ENCODE measurements around the gene DZIP1L. TPM values are rescaled to one million over a fixed set of nuclear protein-coding genes. Genes with fewer than 3 reads are reported as not detected.

Gene DZIP1L
- total RNA-seq, 1 experiment from 2014 or later: 2.4 TPM

GRCh38 chr3:138068579-138069174, 46.7 kb downstream of the DZIP1L start:
- Mint-ChIP-seq H3K9me3 (ENCODE audit: unreplicated experiment) (no peaks in the 10 kb centered on the region), H3K27me3 (ENCODE audit: insufficient read depth, unreplicated experiment) (no peaks in the 10 kb centered on the region), H3K4me3 (ENCODE audit: unreplicated experiment) (no peak overlapping the region), H3K36me3 (ENCODE audit: insufficient read depth, unreplicated experiment) (no peaks in the 10 kb centered on the region), H3K4me1 (ENCODE audit: low read depth, unreplicated experiment) (no peaks in the 10 kb centered on the region), H3K27ac (ENCODE audit: unreplicated experiment) (no peak overlapping the region)
- BruUV-seq (replicated peaks): no TSS peak
- POLR2A ChIA-PET: no interaction called here
- H3K9me3 ChIP-seq: no peaks in the 10 kb centered on the region
- TF ChIP-seq CTCF (IDR thresholded peaks at IDR 0.05; ENCODE audit: insufficient read depth in 1 of 2, low read depth in 1 of 2, low read length in 1 of 2, severe bottlenecking in 1 of 2, unreplicated experiment in 1 of 2): peak; percentile 96 to 97
- H3K4me3 ChIP-seq (ENCODE audit: low read depth, low read length): no peak overlapping the region
- no peaks in the 10 kb centered on the region for H3K4me1 ChIP-seq
- no peaks in the 10 kb centered on the region for H3K36me3 ChIP-seq (ENCODE audit: control insufficient read depth, insufficient read depth, low read length)
- no peaks in the 10 kb centered on the region for H3K27me3 ChIP-seq (replicated peaks; ENCODE audit: control insufficient read depth, insufficient read depth, low read length)
- DNase-seq: peak; percentile 75 to 82
- intact Hi-C loops (cut with micrococcal nuclease; ENCODE audit: unreplicated experiment): loop anchor here (1.0 to 10.0 kb wide), 3 partner anchors 28 to 266 kb away; no protein-coding TSS in a partner anchor
- CTCF ChIA-PET: interaction anchor here (3.1 kb wide), 1 partner anchor 50 kb away, joined by 14 read pairs; no protein-coding TSS in a partner anchor

- BruUV-seq (replicated peaks): no TSS peak
- no peaks in the 10 kb centered on the region for H3K27me3 Mint-ChIP-seq (ENCODE audit: insufficient read depth, unreplicated experiment)
- Histone ChIP-seq H3K4me3 (ENCODE audit: low read depth, low read length) (no peak overlapping the region), H3K4me1 (no peaks in the 10 kb centered on the region), H3K36me3 (ENCODE audit: control insufficient read depth, insufficient read depth, low read length) (no peaks in the 10 kb centered on the region), H3K9me3 (no peaks in the 10 kb centered on the region), H3K27me3 (replicated peaks; ENCODE audit: control insufficient read depth, insufficient read depth, low read length) (no peaks in the 10 kb centered on the region)
- intact Hi-C loops (cut with micrococcal nuclease; ENCODE audit: unreplicated experiment): loop anchor here (1.0 to 10.0 kb wide), 3 partner anchors 29 to 267 kb away; no protein-coding TSS in a partner anchor
- no peak overlapping the region for H3K27ac Mint-ChIP-seq (ENCODE audit: unreplicated experiment)
- H3K9me3 Mint-ChIP-seq (ENCODE audit: unreplicated experiment): no peaks in the 10 kb centered on the region
- no peaks in the 10 kb centered on the region for H3K36me3 Mint-ChIP-seq (ENCODE audit: insufficient read depth, unreplicated experiment)
- no peaks in the 10 kb centered on the region for H3K4me1 Mint-ChIP-seq (ENCODE audit: low read depth, unreplicated experiment)
- ChIA-PET POLR2A (no interaction called here), CTCF (no interaction called here)
- no peak for TF ChIP-seq CTCF (IDR thresholded peaks at IDR 0.05; ENCODE audit: insufficient read depth in 1 of 2, low read depth in 1 of 2, low read length in 1 of 2, severe bottlenecking in 1 of 2, unreplicated experiment in 1 of 2)
- H3K4me3 Mint-ChIP-seq (ENCODE audit: unreplicated experiment): no peak overlapping the region
- no peak for DNase-seq
Observed at GRCh38 chr3:138068046-138068445, 47.4 kb downstream of the DZIP1L start.

- no peaks in the 10 kb centered on the region for H3K27me3 ChIP-seq (replicated peaks; ENCODE audit: control insufficient read depth, insufficient read depth, low read length)
- H3K36me3 Mint-ChIP-seq (ENCODE audit: insufficient read depth, unreplicated experiment): no peaks in the 10 kb centered on the region
- H3K27ac Mint-ChIP-seq (ENCODE audit: unreplicated experiment): no peak overlapping the region
- no peaks in the 10 kb centered on the region for H3K27me3 Mint-ChIP-seq (ENCODE audit: insufficient read depth, unreplicated experiment)
- no peak overlapping the region for H3K4me3 ChIP-seq (ENCODE audit: low read depth, low read length)
- CTCF ChIA-PET: interaction anchor here (0.8 kb wide), 1 partner anchor 52 kb away, joined by 3 read pairs; no protein-coding TSS in a partner anchor
- no peak for DNase-seq
- H3K4me1 ChIP-seq: no peaks in the 10 kb centered on the region
- H3K36me3 ChIP-seq (ENCODE audit: control insufficient read depth, insufficient read depth, low read length): no peaks in the 10 kb centered on the region
- POLR2A ChIA-PET: no interaction called here
- no peaks in the 10 kb centered on the region for H3K9me3 ChIP-seq
- intact Hi-C loops (cut with micrococcal nuclease; ENCODE audit: unreplicated experiment): loop anchor here (10.0 kb wide), 1 partner anchor 268 kb away; no protein-coding TSS in a partner anchor
- no TSS peak for BruUV-seq (replicated peaks)
- H3K4me3 Mint-ChIP-seq (ENCODE audit: unreplicated experiment): no peak overlapping the region
- no peaks in the 10 kb centered on the region for H3K4me1 Mint-ChIP-seq (ENCODE audit: low read depth, unreplicated experiment)
- no peak for TF ChIP-seq CTCF (IDR thresholded peaks at IDR 0.05; ENCODE audit: insufficient read depth in 1 of 2, low read depth in 1 of 2, low read length in 1 of 2, severe bottlenecking in 1 of 2, unreplicated experiment in 1 of 2)
- H3K9me3 Mint-ChIP-seq (ENCODE audit: unreplicated experiment): no peaks in the 10 kb centered on the region
Observed at GRCh38 chr3:138066972-138067371, 48.4 kb downstream of the DZIP1L start.

Data from Caco-2 (cell line).